GM19240 (cell line): ENCODE results near the gene PHF8.
A peak's percentile ranks its signal among the peaks of the same experiment; 100 is the strongest.

Source experiments
- DNase-seq: peaks from one replicate; pipeline ENCODE4 v3.0.0; 2011; ENCODE audit warnings: low spot score; ENCODE audit not compliant: insufficient read length

Gene PHF8

GRCh38 chrX:54044126-54044876, at the start of gene PHF8:
TSS of gene PHF8 (minus strand) at chrX:54044473. CDS start at chrX:54042728, 1,745 bp downstream.
- DNase-seq: peak; percentile 52

- DNase-seq: no peak
Measured at GRCh38 chrX:54093571-54093970, 49.3 kb upstream of the PHF8 start.

- DNase-seq: no peak
Measured at GRCh38 chrX:54093159-54093558, 48.9 kb upstream of the PHF8 start.

GRCh38 chrX:54090880-54091279, 46.6 kb upstream of the PHF8 start:
- DNase-seq: no peak

- DNase-seq: no peak
Measured at GRCh38 chrX:54089191-54089590, 44.9 kb upstream of the PHF8 start.

- DNase-seq: no peak
Measured at GRCh38 chrX:54087661-54088060, 43.4 kb upstream of the PHF8 start.

- DNase-seq: no peak
Measured at GRCh38 chrX:54085666-54086065, 41.4 kb upstream of the PHF8 start.

- no peak for DNase-seq
Measured at GRCh38 chrX:54076903-54077302, 32.6 kb upstream of the PHF8 start.

GRCh38 chrX:54074826-54075225, 30.6 kb upstream of the PHF8 start:
- no peak for DNase-seq

- no peak for DNase-seq
Measured at GRCh38 chrX:54067766-54068165, 23.5 kb upstream of the PHF8 start.

- DNase-seq: no peak
Measured at GRCh38 chrX:54066841-54067240, 22.6 kb upstream of the PHF8 start.

GRCh38 chrX:54064564-54064963, 20.3 kb upstream of the PHF8 start:
- no peak for DNase-seq

GRCh38 chrX:54063361-54063760, 19.1 kb upstream of the PHF8 start:
- DNase-seq: no peak

- DNase-seq: no peak
Measured at GRCh38 chrX:54049801-54050200, 5.5 kb upstream of the PHF8 start.

- no peak for DNase-seq
Measured at GRCh38 chrX:54048412-54048811, 4.1 kb upstream of the PHF8 start.

- DNase-seq: no peak
Measured at GRCh38 chrX:54045563-54046228, 1.4 kb upstream of the PHF8 start.

- no peak for DNase-seq
Measured at GRCh38 chrX:54044877-54045338, 635 bp upstream of the PHF8 start.

- DNase-seq: no peak
Measured at GRCh38 chrX:54043541-54044125, 640 bp downstream of the PHF8 start.

GRCh38 chrX:54043056-54043455, 1.2 kb downstream of the PHF8 start:
- DNase-seq: no peak

GRCh38 chrX:54042609-54043021, 1.7 kb downstream of the PHF8 start:
- no peak for DNase-seq

- DNase-seq: no peak
Measured at GRCh38 chrX:54030329-54030728, 13.9 kb downstream of the PHF8 start.

GRCh38 chrX:54029529-54030143, 14.6 kb downstream of the PHF8 start:
- DNase-seq: no peak
